HG03432 (cell line): ENCODE results near the gene C3orf70.

Experiments used
- ATAC-seq: cut with Tn5 transposase; IDR thresholded peaks from one replicate; pipeline ENCODE4 v1.9.1; 2021; ENCODE audit warnings: mild to moderate bottlenecking, moderate library complexity; ENCODE audit not compliant: unreplicated experiment

The C3orf70 gene

GRCh38 chr3:185152410-185153170 is at the start of gene C3orf70:
Gene C3orf70 (minus strand): TSS chr3:185153060. CDS start chr3:185152823, 237 bp downstream.
- ATAC-seq: peak; percentile 59

GRCh38 chr3:185200639-185201038 is 47.8 kb upstream of the C3orf70 start:
- ATAC-seq: no peak

GRCh38 chr3:185199671-185200070 is 46.8 kb upstream of the C3orf70 start:
- no peak for ATAC-seq

- no peak for ATAC-seq
Measured at GRCh38 chr3:185199206-185199605, 46.3 kb upstream of the C3orf70 start.

GRCh38 chr3:185197068-185197467 is 44.2 kb upstream of the C3orf70 start:
- ATAC-seq: no peak

- ATAC-seq: no peak
Measured at GRCh38 chr3:185195652-185196051, 42.8 kb upstream of the C3orf70 start.

- ATAC-seq: no peak
Measured at GRCh38 chr3:185188816-185189215, 36.0 kb upstream of the C3orf70 start.

- no peak for ATAC-seq
Measured at GRCh38 chr3:185187391-185187790, 34.5 kb upstream of the C3orf70 start.

- no peak for ATAC-seq
Measured at GRCh38 chr3:185176750-185177359, 24.0 kb upstream of the C3orf70 start.

- peak; percentile 84 for ATAC-seq
Measured at GRCh38 chr3:185175370-185175987, 22.6 kb upstream of the C3orf70 start.

GRCh38 chr3:185172086-185173049 is 19.5 kb upstream of the C3orf70 start:
- ATAC-seq: no peak

- no peak for ATAC-seq
Measured at GRCh38 chr3:185164428-185165217, 11.8 kb upstream of the C3orf70 start.

GRCh38 chr3:185162634-185163033 is 9.8 kb upstream of the C3orf70 start:
- no peak for ATAC-seq

- no peak for ATAC-seq
Measured at GRCh38 chr3:185161761-185162160, 8.9 kb upstream of the C3orf70 start.

GRCh38 chr3:185157347-185157746 is 4.5 kb upstream of the C3orf70 start:
- ATAC-seq: no peak

- ATAC-seq: no peak
Measured at GRCh38 chr3:185155678-185156077, 2.8 kb upstream of the C3orf70 start.

GRCh38 chr3:185153861-185154629 is 1.2 kb upstream of the C3orf70 start:
- no peak for ATAC-seq

- ATAC-seq: peak; percentile 17
Measured at GRCh38 chr3:185153171-185153771, 411 bp upstream of the C3orf70 start.

GRCh38 chr3:185151964-185152409 is 873 bp downstream of the C3orf70 start:
- ATAC-seq: no peak
